HG03139 (cell line): ENCODE results near the gene RSPO1.

ENCODE experiments used
- ATAC-seq: cut with Tn5 transposase; IDR thresholded peaks from one replicate; pipeline ENCODE4 v1.9.1; 2021; ENCODE audit not compliant: unreplicated experiment

Gene RSPO1

DNA sequence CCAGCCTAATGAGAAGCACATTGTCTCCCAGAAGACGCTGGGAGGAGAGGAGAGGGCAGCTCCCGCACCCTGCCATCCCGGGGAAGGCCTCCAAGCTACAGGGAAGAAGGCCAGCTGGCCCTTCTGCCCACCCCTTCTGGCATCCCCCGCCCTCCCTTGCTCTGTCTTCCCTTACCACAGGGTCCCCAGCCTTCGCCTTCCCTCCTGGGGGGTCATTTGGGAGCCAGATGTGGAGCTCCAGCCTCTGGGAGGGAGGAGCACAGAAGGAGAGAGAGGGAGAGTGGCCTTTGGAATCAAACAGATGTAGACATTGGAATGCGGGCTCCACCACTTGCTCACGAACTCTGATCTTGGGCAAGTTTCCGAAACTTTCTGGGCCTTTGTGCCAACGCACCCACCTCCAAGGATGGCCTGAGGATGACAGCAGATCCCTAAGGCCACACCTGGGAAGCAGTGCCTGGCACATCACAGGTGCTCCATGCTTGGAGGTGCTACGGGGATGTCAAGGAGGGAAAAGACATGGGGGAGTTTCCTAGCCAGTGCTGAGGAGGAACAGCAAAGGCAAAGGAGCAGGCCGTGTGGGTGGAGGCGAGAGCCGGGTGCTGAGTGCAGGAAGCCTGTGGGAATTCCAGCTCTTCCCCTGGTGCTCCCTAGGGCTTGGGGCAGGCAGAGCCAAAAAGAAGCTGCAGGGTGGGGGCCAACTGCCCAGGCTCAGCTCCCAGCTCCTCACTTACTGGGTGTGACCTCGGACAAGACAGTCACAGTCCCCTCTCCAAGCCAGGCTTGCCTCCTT lies 23.1 kb upstream of the RSPO1 start:
- ATAC-seq: no peak

DNA sequence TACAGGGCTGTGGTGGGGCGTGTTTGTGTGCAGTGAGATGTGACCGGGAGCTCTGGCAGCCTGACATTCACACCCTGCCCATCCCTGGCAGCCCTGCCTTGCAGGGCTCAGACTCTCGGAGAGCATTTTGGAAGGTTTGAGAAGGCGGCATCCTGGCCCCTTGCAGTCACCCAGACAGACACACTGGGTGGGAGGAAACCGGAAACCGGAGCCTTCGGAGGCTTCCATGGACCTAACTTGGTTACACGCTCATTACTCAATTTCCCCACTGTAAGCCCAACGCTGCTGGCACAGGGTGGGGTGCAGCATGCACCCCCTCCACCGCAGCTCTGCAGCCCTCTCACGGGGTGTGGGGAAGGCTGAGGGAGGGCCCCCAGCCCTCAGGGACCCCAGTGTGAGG lies 22.2 kb upstream of the RSPO1 start:
- no peak for ATAC-seq

DNA sequence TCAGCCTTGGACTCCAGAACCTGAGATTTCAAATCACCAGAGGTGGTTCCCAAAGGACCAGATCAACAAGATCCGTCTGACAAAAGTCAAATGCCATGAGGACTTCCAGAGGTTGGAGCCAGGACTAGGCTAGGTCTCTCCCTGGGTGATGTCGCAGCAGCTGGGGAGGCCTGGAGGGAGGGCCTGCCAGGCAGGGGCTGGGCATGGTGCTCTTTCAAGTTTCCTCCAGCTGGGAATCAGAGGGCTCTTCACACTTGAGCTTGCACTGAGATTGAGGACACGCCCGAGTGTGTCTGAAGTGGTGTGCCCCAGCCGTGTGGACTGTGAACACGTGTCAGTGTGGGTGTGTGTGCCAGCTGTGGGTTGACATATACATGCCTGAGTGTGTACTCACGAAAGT lies 21.3 kb upstream of the RSPO1 start:
- ATAC-seq: no peak

DNA sequence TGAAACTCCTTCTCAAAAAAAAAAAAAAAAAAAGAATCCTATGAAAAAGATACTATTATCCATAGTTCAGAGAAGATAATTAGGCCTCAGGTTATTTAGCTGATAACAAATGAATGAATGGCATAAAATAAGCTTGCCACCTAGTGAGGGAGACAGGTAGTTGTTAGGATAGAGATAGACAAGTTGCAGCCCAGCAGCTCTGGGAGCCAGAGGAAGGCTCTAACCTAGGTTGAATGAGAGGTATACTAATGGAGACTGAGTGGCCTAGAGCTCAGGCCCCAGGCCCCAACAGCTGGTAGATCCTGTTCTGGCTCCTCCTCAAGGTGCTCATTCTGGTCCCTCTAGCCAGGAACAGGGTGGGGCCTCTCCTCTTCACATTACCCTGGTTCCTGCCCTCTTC lies 20.6 kb upstream of the RSPO1 start:
- no peak for ATAC-seq

DNA sequence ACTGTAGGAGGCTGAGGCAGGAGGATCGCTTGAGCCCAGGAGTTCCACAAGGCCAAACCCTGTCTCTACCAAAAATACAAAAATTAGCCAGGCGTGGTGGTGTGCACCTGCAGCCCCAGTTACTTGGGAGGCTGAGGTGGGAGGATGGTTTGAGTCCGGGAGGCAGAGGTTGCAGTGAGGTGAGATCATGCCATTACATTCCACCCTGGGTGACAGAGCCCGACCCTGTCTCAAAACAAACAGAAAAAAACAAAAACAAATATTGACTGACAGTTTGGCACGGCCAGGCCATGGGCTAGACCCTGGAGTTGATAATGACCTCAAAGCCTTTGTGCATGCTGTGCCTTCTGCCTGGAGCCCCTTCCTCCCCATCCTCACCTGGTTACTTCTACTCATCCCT lies 19.2 kb upstream of the RSPO1 start:
- ATAC-seq: no peak

DNA sequence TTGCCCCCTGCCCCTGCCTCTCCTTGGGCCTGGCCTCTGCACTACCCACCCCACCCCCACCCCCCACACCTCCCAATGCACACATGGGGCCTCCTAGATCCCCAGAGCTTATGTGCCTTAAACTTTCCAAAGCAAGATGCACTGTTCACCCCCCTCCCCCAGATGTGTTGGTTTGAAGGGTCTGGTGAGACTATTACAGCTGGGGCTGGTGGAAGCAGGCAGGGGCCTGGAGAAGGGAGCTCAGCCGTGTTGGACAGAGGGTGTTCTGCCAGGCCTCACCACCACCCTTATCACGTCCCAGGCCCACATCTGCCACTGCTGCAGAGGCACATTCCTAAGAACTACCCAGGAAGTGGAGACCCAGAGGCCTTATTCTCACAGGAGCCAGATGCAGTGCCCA lies 18.3 kb upstream of the RSPO1 start:
- ATAC-seq: no peak

DNA sequence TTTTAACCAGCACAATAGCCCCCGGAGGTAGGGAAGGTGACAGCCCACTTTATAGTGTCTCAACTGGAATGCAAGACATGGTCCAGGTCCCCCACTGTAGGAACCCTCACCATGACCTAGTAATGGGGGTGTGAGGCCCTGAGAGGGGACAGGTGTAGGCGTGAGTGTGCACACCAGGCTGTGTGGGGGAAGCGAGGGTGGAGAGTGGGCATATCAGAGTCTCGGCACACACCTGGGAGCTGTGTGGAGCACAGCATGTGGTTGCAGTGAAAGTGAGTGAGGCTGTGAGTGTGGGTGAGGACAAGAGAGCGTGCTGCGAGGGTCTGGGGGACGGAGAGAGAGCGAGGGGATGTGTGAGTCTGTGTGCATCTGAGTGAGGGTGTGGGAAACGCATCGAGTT lies 17.1 kb upstream of the RSPO1 start:
- no peak for ATAC-seq

DNA sequence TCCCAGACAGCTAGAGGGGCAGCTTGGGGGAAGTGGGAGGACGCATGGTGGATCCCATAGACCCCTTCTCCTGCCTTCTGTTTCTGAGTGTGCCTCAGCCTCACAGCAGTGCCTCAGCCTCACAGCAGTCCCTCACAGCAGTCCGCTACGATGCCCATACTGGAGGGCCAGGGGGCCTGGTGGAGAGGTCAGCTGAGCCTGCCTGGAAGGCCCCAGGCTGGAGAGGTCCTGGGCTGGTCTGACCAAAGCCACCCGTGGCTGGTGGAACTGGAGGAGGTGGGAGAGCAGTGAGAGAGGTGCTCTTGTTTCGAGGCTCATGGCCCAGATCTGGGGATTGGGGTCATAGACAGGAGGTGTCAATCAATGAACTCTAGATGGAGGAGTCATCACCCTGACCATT lies 16.0 kb upstream of the RSPO1 start:
- no peak for ATAC-seq

DNA sequence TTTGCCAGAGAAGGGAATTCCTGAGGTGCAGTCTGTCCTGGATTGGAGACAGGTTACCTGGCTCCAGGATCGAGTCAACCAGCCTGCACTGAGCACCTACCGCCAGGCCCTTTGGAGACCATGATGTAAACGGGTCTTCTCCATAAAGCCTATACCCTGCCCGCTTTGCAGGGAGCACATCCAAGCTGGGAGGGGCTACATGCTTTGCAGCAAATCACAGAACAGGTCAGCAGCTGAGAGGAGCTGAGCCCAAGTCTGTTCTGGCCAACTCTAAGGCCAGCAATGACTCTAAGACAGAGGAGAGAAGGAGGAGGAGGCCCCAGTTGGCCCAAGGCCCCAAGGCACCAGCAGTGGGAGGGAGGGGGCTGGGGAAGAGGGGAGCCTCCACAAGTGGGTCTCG lies 15.5 kb upstream of the RSPO1 start:
- ATAC-seq: no peak

DNA sequence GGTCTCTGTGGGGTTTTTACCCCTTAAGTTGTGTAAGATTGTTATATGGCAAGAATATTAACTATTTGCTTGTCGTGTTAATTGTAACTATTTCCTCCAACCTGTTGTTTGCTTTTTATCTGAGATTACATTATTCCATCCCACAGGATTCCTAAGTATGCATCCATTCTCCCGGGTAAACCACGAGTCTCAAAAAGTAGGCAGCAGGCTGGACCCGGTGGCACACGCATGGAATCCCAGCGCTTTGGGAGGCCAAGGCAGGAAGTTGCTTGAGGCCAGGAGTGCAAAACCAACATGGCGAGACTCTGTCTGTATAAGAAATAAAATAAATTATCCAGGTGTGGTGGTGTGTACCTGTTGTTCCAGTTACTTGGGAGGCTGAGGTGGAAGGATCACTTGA lies 12.6 kb upstream of the RSPO1 start:
- ATAC-seq: no peak

DNA sequence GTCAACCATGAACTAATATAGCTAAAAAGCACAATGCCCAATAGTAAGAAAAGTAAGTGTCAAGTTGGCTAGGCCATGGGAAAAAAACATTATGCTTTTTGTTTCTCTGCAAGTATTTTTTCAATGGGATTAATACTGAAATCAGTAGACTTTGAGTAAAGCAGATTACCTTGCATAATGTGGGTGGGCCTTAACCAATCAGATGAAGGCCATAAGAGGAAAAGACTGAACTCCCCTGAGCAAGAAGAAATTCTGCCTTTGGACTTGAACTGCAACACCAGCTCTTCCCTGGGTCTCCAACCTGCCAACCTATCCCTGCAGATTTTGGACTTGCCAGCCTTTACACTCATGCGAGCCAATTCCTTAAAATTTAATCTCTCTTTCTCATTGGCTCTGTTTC lies 6.4 kb upstream of the RSPO1 start:
- ATAC-seq: no peak

DNA sequence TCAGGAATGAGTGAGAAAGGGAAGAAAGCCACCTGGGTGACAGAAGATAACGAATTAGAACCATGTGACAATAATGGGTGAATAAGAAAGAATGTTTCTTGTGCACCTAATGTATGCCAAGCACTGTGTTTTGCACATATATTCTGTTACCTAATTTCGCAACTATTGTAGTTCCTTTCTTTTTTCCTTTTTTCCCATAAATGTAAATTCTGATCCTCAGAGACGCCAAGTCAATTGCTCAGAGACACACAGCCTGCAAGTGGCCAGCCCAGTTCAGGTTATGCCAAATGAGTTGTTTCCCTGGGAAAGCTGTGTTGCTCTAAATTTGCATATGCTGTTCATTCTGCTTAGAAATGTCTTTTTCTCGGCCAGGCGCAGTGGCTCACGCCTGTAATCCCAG lies 1.7 kb upstream of the RSPO1 start:
- no peak for ATAC-seq

DNA sequence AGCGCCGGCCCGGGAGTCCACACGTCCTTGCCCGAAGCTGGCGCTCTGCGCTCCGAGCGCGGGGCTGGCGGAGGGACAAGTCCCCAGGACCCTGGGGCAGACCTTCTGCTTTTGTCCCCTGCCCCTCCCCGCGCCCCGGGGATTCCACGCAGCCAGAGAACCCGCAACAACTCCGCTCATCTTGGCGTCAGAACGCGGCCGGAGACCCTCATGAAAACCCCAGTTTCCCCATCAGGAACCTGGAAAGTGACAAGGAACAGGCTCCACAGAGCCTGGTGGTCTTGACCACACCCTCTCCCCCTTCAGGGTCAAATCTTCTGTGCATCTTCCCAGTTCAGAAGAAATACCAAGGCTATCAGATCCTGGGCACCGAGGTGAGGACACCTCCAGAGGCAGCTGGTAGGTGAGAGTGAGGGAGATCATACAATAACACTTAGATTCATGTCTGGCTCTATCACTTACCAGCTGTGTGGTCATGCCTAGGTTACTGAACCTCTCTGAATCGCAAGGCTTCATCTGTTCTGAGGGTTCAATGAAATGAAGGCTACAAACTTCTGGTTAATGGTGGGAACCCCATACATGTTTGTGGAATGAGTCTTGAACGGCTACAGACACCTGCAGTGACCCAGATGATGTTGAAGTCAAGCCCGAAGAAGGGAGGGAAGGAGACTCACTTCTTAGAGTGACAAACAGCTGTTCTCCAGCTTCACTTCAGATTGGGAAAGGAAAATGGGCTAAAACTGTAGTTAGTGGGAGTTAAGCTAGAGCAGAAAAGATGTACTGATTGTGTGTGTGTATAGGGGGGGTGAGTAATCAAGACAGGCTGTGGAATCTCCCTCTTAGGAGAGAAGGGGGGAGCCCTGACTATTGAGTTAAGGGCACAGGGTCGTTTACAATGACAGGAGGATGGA lies 555 bp upstream of the RSPO1 start:
- ATAC-seq: no peak

DNA sequence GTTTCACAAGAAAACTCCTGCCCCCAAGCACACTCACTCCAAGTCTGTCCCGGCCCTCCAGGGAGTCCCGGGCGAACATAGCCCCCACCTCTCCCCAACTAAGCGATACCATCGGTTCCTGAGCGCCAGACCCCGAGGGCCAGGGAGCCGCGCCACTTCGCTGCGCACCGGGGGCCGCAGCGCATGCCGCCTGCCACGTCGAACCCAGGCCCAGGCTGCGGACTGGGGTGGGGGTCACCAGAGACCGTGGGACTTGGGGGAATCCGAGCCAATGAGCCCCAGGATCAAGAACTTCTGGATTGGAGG lies 801 bp downstream of the RSPO1 start:
- no peak for ATAC-seq

DNA sequence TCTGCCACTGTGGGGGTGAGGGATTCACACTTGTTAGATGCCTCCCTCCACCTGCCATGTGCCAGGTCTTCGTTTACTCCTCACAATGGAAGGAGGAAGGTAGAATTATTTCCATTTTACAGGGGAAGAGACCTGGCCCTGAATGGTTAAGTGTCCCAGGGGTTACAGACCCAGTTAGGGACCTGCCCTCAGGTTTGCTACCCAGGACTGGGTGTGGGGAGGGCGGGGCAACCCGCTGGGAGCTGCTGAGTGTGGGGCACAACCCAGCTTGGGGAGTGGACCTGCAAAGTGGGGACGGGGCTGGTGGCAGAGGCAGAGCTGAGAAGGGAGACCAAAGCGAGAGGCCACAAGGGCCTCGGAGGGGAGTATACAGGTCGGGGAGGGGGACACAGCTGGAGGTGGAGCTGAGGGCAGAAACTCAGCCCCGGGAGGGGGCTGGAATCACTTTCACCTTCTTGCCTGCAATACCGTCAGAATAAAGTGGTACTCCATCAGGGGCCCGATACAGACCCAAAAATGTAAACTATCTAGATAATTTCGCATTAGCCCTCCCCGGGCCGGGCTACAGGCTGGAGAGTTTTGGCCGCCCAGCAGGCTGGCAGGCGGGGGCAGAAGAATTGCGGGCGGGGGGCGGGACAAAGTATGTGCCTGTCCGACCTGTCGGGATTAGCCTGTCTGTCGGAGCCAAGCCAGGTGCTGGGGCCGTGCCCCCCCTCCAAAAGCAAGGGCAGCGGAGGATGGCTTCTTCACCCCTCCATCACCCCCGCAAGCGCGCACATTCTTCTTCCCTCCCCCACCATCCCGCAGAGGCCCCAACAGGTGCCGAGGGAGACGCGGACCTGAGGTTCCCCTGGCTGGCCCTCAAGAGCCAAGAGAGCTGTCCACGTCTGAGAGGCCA lies 1.4 kb downstream of the RSPO1 start:
- ATAC-seq: no peak

DNA sequence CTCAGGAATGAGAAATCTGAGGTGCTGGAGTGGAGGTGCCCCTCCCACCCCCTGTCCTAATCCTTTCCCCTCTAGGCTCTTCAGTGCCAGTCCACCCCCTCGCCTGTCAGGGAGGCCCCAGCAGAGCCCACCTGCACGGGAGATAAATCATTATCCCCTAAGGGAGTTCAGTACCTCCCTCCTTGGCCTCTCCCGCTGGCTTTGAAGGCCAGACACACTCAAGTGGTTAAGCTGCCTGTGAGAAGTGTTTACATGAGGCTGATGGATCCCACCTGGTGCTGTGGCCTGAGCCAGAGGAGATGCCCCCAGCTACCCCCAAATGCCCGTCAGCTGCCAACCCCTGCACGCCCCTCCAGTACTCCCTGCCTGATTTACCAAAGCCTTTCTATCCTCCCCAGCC lies 3.7 kb downstream of the RSPO1 start:
- ATAC-seq: no peak

DNA sequence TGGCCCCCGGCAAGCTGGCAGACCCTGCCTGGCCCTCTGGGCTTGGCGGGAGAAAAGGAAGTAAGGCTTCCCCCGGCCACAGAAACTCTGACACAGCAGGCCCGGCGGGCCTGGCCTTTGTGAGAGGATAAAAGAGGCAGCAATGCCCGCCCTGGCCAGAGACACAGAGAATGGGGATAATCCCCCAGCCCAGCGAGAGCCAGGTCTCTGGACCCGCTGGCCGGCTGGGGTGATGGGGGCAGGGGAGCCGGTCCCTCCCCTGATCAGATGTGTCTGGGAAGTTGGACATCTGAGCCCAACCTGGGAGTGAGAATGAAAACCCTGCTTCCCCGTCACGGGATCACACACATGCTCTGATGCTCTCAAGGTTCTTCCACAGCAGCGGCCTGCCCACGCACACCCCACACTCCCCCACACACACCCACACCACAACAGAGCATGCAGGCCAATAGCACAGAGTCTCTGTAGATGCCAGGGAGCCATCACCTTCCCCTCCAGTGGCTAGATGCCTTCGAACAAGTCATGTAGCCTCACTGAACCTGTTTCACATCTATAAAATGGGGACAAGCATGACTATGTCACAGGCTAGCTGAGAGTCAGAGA lies 4.2 kb downstream of the RSPO1 start:
- no peak for ATAC-seq

DNA sequence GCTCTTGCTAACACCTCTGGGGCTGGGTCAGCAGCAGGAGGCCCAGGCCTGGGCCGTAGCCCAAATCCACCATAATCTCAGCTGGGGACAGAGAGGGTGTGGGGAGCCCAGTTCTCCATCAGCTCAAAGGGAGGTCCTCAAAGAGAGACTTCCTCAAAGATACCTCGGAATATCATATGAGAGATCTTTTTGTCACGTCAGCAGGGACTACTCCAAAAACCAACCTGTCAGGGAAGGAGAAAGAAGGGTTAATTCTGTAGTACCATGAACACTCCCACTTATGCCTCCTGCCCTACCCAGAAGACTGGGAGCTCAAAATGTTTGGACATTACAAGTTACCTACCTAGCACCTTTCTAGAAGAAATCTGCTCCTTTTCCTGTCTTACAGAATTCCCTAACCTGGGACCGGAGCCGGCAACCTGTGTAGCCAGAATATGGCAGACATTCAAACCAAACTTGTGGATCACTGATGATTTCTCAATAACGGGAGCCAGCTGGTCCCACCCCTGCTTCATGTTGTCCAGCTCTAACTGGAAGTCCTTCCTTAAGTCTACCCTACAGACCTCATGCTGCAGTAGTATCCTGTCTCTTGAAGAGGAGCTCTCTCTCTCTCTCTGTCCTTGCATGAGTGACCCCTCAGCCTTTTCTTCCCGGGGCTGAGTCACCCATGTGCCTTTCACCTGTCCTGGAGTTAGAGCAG lies 4.8 kb downstream of the RSPO1 start:
- no peak for ATAC-seq

DNA sequence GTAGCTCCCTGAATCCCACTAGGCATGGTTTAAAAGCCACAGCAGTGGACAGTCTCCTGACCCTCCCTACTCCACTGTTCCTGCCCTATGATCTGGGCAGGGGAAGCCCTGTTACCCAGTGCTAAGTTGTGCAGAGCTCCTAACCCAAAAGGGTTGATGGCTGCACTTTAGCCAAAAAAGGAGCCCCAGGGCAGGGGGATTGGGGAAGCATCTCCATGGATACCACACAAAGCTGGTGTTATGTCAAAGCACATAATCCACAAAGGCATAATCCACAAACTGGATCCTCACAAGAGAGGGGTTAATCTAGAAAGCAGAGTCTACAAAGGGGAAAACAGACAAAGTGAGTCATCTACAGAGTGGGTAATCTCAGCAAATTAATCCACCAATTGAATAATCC lies 5.7 kb downstream of the RSPO1 start:
- ATAC-seq: no peak

DNA sequence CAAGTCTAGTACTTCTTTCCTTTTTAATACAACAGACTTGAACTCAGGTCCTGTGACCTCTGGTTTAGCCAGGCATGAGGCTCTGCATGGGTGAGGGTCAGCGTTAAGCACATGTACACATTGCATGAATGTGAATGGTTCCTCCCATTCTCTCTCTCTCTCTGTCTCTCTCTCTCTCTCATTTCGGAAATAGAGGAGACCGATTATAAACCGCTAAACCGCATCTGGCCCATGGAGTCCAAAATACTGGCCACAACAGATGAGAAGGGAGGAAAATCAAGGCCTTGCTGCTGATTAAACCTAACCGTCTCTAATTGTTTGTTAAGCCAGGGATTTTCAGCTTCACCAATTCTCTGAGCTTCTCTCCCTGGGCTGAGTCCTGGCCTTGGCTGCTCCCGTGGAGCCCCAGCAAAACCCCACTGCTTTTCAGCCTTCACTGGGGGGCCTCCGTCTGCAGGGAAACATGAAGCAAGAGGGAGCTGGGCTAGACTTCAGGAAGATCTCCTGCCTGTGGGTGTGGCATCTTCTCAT lies 6.6 kb downstream of the RSPO1 start:
- ATAC-seq: no peak
